IMR-90 (cell line): ENCODE measurements around the gene EXOC4. TPM values are rescaled to one million over a fixed set of nuclear protein-coding genes. Genes with fewer than 3 reads are reported as not detected.

Experiments
- ATAC-seq: fragments of 200-7000 bp; cut with Tn5 transposase; 2 replicates; pipeline ENCODE4 v1.9.1; 2020; ENCODE audit warnings: low read depth, mild to moderate bottlenecking, moderate library complexity
- BruUV-seq: library from RNA; stranded (reverse); fragments of 400-500 nt; replicated peaks from 2 replicates; lab custom pipeline; 2021; lab: Mats Ljungman, UMichigan
- CTCF ChIA-PET: fragments of 300-600 bp; formaldehyde crosslinking; extraction: SDS; loops from one replicate; lab custom pipeline; 2021; ENCODE audit warnings: antibody characterized with exemption; lab: Yijun Ruan, JAX
- POLR2A ChIA-PET: fragments of 300-600 bp; sonication (Branson Sonifier 250); formaldehyde crosslinking; loops from one replicate; lab custom pipeline; 2022; ENCODE audit warnings: antibody characterized with exemption; ENCODE audit not compliant: unreplicated experiment; lab: Charles Lee
- DNase-seq: peaks from one replicate; pipeline ENCODE4 v3.0.0; 2013
- H2AFZ ChIP-seq: replicated peaks from 2 replicates; pipeline ENCODE3; 2013; ENCODE audit warnings: low read length, mild to moderate bottlenecking; ENCODE audit not compliant: poor library complexity
- H2AK5ac ChIP-seq: 2 replicates; pipeline ENCODE4 v1.6.1; 2013; ENCODE audit warnings: low read depth, low read length, inconsistent platforms
- H2AK9ac ChIP-seq: replicated peaks from 2 replicates; pipeline ENCODE3; 2013; ENCODE audit warnings: mild to moderate bottlenecking, low read depth, low read length, moderate library complexity; ENCODE audit not compliant: poor library complexity
- H2BK120ac ChIP-seq: 2 replicates; pipeline ENCODE4 v1.6.1; 2013; ENCODE audit warnings: low read depth, low read length, inconsistent platforms
- H2BK15ac ChIP-seq: 3 replicates; pipeline ENCODE4 v1.6.1; 2013; ENCODE audit warnings: low read depth, low read length, inconsistent platforms
- H2BK20ac ChIP-seq: 2 replicates; pipeline ENCODE4 v1.6.1; 2013; ENCODE audit warnings: low read depth, mild to moderate bottlenecking, inconsistent platforms, low read length, moderate library complexity
- H2BK5ac ChIP-seq: 2 replicates; pipeline ENCODE4 v1.6.1; 2013; ENCODE audit warnings: mild to moderate bottlenecking, low read depth, low read length, inconsistent platforms; ENCODE audit not compliant: poor library complexity, severe bottlenecking
- H3K14ac ChIP-seq: replicated peaks from 2 replicates; pipeline ENCODE4 v1.6.1; 2013; ENCODE audit warnings: low read depth, low read length, inconsistent platforms
- H3K18ac ChIP-seq: 2 replicates; pipeline ENCODE4 v1.6.1; 2013; ENCODE audit warnings: low read depth, low read length, control low read depth
- H3K23ac ChIP-seq: 2 replicates; pipeline ENCODE4 v1.6.1; 2013; ENCODE audit warnings: low read depth, low read length, inconsistent platforms
- H3K27ac ChIP-seq: 2 replicates; pipeline ENCODE4 v1.5.1; 2013; ENCODE audit warnings: mild to moderate bottlenecking, control low read depth, low read length; ENCODE audit not compliant: insufficient read depth
- H3K27me3 ChIP-seq: 2 replicates; pipeline ENCODE4 v1.6.1; 2013; ENCODE audit warnings: low read length; ENCODE audit not compliant: control insufficient read depth, insufficient read depth
- H3K36me3 ChIP-seq: 2 replicates; pipeline ENCODE4 v1.6.1; 2013; ENCODE audit warnings: low read length, mixed read lengths; ENCODE audit not compliant: control insufficient read depth, insufficient read depth
- H3K4ac ChIP-seq: 2 replicates; pipeline ENCODE4 v1.6.1; 2013; ENCODE audit warnings: low read depth, low read length, inconsistent platforms
- H3K4me1 ChIP-seq: 2 replicates; pipeline ENCODE4 v1.6.1; 2013; ENCODE audit warnings: low read length, mixed read lengths; ENCODE audit not compliant: control insufficient read depth, insufficient read depth
- H3K4me2 ChIP-seq: 2 replicates; pipeline ENCODE4 v1.6.1; 2013; ENCODE audit warnings: low read depth, mild to moderate bottlenecking, control low read depth, low read length, moderate library complexity
- H3K4me3 ChIP-seq: 2 replicates; pipeline ENCODE4 v1.5.1; 2013; ENCODE audit warnings: low read depth, mild to moderate bottlenecking, control low read depth, low read length, moderate library complexity; ENCODE audit not compliant: insufficient read depth
- H3K56ac ChIP-seq: 2 replicates; pipeline ENCODE4 v1.6.1; 2013; ENCODE audit warnings: low read length, inconsistent platforms; ENCODE audit not compliant: insufficient read depth; ENCODE audit errors: extremely low read depth
- H3K79me1 ChIP-seq, 2 experiments: 2 replicates each; pipeline ENCODE4 v1.6.1; 2013; ENCODE audit warnings: low read length in 2 of 2, inconsistent platforms in 1 of 2, low read depth in 1 of 2
- H3K9ac ChIP-seq: 2 replicates; pipeline ENCODE4 v1.6.1; 2013; ENCODE audit warnings: low read depth, low read length, control low read depth
- H3K9me1 ChIP-seq: 2 replicates; pipeline ENCODE4 v1.6.1; 2013; ENCODE audit warnings: low read length, inconsistent platforms; ENCODE audit not compliant: insufficient read depth
- H3K9me3 ChIP-seq: 2 replicates; pipeline ENCODE4 v1.6.1; 2013; ENCODE audit warnings: low read length; ENCODE audit not compliant: control insufficient read depth, insufficient read depth
- H4K20me1 ChIP-seq: 2 replicates; pipeline ENCODE4 v1.6.1; 2013; ENCODE audit warnings: low read length, inconsistent platforms; ENCODE audit not compliant: insufficient read depth
- H4K5ac ChIP-seq: 2 replicates; pipeline ENCODE4 v1.6.1; 2013; ENCODE audit warnings: mild to moderate bottlenecking, low read depth, low read length, control low read depth
- H4K8ac ChIP-seq, 2 experiments: 2 replicates each; pipeline ENCODE4 v1.6.1; 2013; ENCODE audit warnings: low read depth in 2 of 2, low read length in 2 of 2, control low read depth in 1 of 2, inconsistent platforms in 1 of 2
- H4K91ac ChIP-seq: 2 replicates; pipeline ENCODE4 v1.6.1; 2013; ENCODE audit warnings: low read depth, low read length, inconsistent platforms; ENCODE audit not compliant: insufficient read depth
- BHLHE40 ChIP-seq: fragments of 150-350 bp; IDR thresholded peaks from 2 replicates; pipeline ENCODE4 v1.6.1; 2016; ENCODE audit warnings: mild to moderate bottlenecking, low read depth, low read length
- CEBPB ChIP-seq: IDR thresholded peaks from 2 replicates; pipeline ENCODE4 v1.6.1; 2012; ENCODE audit warnings: low read depth, low read length, improper control_type of control experiment
- CHD1 ChIP-seq: IDR thresholded peaks from 2 replicates; pipeline ENCODE4 v1.6.1; 2012; ENCODE audit warnings: low read depth, low read length, improper control_type of control experiment
- FOS ChIP-seq: fragments of 150-350 bp; IDR thresholded peaks from 2 replicates; pipeline ENCODE4 v1.6.1; 2016; ENCODE audit warnings: low read depth, low read length
- MAFK ChIP-seq: IDR thresholded peaks from 2 replicates; pipeline ENCODE4 v1.6.1; 2012; ENCODE audit warnings: low read depth, low read length, improper control_type of control experiment
- MAZ ChIP-seq: IDR thresholded peaks from 2 replicates; pipeline ENCODE4 v1.6.1; 2012; ENCODE audit warnings: low read depth, mild to moderate bottlenecking, low read length, improper control_type of control experiment, moderate library complexity, borderline replicate concordance
- MXI1 ChIP-seq: IDR thresholded peaks from 2 replicates; pipeline ENCODE4 v1.6.1; 2012; ENCODE audit warnings: low read depth, mild to moderate bottlenecking, low read length, moderate library complexity, borderline replicate concordance
- NFE2L2 ChIP-seq: fragments of 150-350 bp; IDR thresholded peaks from 2 replicates; pipeline ENCODE4 v1.6.1; 2016; ENCODE audit warnings: low read depth, mild to moderate bottlenecking, low read length
- POLR2A ChIP-seq: IDR thresholded peaks from 2 replicates; pipeline ENCODE4 v1.6.1; 2012; ENCODE audit warnings: mild to moderate bottlenecking, low read depth, low read length
- RAD21 ChIP-seq: IDR thresholded peaks from 2 replicates; pipeline ENCODE4 v1.6.1; 2012; ENCODE audit warnings: low read length, improper control_type of control experiment
- RCOR1 ChIP-seq: IDR thresholded peaks from 2 replicates; pipeline ENCODE4 v1.6.1; 2012; ENCODE audit warnings: mild to moderate bottlenecking, low read length, improper control_type of control experiment; ENCODE audit not compliant: insufficient replicate concordance
- RFX5 ChIP-seq: IDR thresholded peaks from 2 replicates; pipeline ENCODE4 v1.8.0; 2012; ENCODE audit warnings: low read depth, mild to moderate bottlenecking, low read length, moderate library complexity
- SMC3 ChIP-seq: fragments of 150-350 bp; IDR thresholded peaks from 2 replicates; pipeline ENCODE4 v1.6.1; 2016; ENCODE audit warnings: low read depth, mild to moderate bottlenecking, antibody characterized with exemption, low read length, moderate library complexity
- WGBS, 2 experiments: methylation state at CpG; one replicate each; pipeline versions ENCODE4 v1.1.5 to v1.1.7; 2013; ENCODE audit warnings: missing lambda C conversion rate in 2 of 2; ENCODE audit not compliant: insufficient read length in 1 of 2; ENCODE audit errors: extremely low coverage in 2 of 2; 5-methylcytosine and 5-hydroxymethylcytosine counted together
- dilution Hi-C: fragments of 300-500 bp; cut with HindIII; formaldehyde crosslinking; loops from one replicate; pipeline ENCODE4 v1.14.3; 2018; ENCODE audit warnings: low sequenced_read_pairs; ENCODE audit not compliant: unreplicated experiment
- in situ Hi-C: fragments of 300-500 bp; cut with MboI; formaldehyde crosslinking; loops from 3 replicates; pipeline ENCODE4 v1.14.3; 2019; ENCODE audit warnings: low sequenced_read_pairs, inconsistent platforms, mixed read lengths
- intact Hi-C: fragments of 100-400 bp; cut with micrococcal nuclease; formaldehyde crosslinking; loops from 2 replicates; pipeline ENCODE4 v1.10.0; 2022
- polyA plus RNA-seq, 3 experiments: library from polyadenylated mRNA; depleted of rRNA; stranded (reverse); fragments of >200 nt; gene quantifications; 2 replicates each; pipeline ENCODE4 v1.2.3, GENCODE V29; 2012; ENCODE audit warnings: low replicate concordance in 1 of 3
- total RNA-seq: library from RNA; depleted of rRNA; stranded (reverse); fragments of >200 nt; gene quantifications from 2 replicates; pipeline ENCODE4 v1.2.3, GENCODE V29; 2012
- TF ChIP-seq, protein P1 (sequence below): fragments of 150-350 bp; IDR thresholded peaks from 2 replicates; pipeline ENCODE4 v1.6.1; 2017; ENCODE audit warnings: mild to moderate bottlenecking, antibody characterized with exemption, low read length, low read depth
- TF ChIP-seq, protein P2 (sequence below): fragments of 150-350 bp; IDR thresholded peaks from 2 replicates; pipeline ENCODE4 v1.6.1; 2016; ENCODE audit warnings: low read depth, mild to moderate bottlenecking, low read length, moderate library complexity, borderline replicate concordance
- TF ChIP-seq, protein P3 (sequence below): conservative IDR thresholded peaks from 2 replicates; pipeline ENCODE4 v1.5.1; 2012; ENCODE audit warnings: mild to moderate bottlenecking, low read depth, low read length, improper control_type of control experiment

EXOC4 gene
- total and polyA plus RNA-seq, 2 of the 4 experiments (the other 2 are of a cell fraction): 25.4 to 94.6 TPM

DNA sequence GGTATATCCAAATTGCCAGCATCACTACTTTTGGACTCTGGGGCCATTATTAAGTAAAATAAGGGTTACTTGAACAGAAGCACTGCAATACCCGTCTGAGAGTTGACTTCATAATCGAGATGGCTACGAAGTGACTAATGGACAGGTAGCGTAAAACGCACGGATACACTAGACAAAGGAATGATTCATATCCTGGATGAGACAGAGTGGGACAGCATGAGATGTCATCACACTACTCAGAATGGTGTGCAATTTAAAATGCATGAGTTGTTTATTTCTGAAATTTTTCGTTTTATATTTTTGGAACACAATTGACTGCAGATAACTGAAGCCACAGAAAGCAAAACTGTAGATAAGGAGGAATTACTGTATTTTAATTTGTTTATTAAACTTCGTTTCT is 452.7 kb downstream of the EXOC4 start:
- Histone ChIP-seq H3K79me1 (0 out of 4 replicates have a peak, but pooled peaks cover 0 to 8% of the 10 kb centered on the region in 2 experiments), H4K5ac (no peak overlapping the region), H3K4ac (no peak overlapping the region), H2AK9ac (no peak overlapping the region), H3K23ac (no peak overlapping the region), H3K4me3 (no peak overlapping the region), H3K36me3 (no peaks in the 10 kb centered on the region), H4K91ac (no peak overlapping the region), H3K27ac (no peak overlapping the region), H3K9me3 (no peaks in the 10 kb centered on the region), H3K4me1 (peaks cover 6% of the 10 kb centered on the region; the same call in 1 of the 2 replicates), H3K14ac (no peak overlapping the region), H3K56ac (no peak overlapping the region), H3K27me3 (no peaks in the 10 kb centered on the region), H2BK15ac (no peak overlapping the region), H2AK5ac (no peak overlapping the region), H2BK20ac (no peak overlapping the region), H3K9me1 (peaks cover 11% of the 10 kb centered on the region), H2BK120ac (no peak overlapping the region), H4K8ac (no peak overlapping the region), H3K9ac (no peak overlapping the region), H4K20me1 (no peaks in the 10 kb centered on the region), H3K4me2 (peak overlapping the region; percentile 41; the same call in 1 of the 2 replicates), H2AFZ (no peak overlapping the region), H2BK5ac (peak overlapping the region; percentile 10), H3K18ac (no peak overlapping the region)
- DNase-seq (peak; percentile 86), ATAC-seq (no peak)
- BruUV-seq: no TSS peak
- dilution Hi-C loops (no loop called here), in situ Hi-C loops (no loop called here), intact Hi-C loops (no loop called here)
- TF ChIP-seq MAZ (no peak), RFX5 (no peak), POLR2A (no peak), CEBPB (peak; percentile 74), RAD21 (no peak), MAFK (no peak), MXI1 (no peak), SMC3 (no peak), RCOR1 (no peak), BHLHE40 (0 out of 2 replicates have a peak, but pooled peaks have one; percentile 29), NFE2L2 (no peak), CHD1 (no peak), FOS (peak; percentile 68)
- TF ChIP-seq, protein P1, sequence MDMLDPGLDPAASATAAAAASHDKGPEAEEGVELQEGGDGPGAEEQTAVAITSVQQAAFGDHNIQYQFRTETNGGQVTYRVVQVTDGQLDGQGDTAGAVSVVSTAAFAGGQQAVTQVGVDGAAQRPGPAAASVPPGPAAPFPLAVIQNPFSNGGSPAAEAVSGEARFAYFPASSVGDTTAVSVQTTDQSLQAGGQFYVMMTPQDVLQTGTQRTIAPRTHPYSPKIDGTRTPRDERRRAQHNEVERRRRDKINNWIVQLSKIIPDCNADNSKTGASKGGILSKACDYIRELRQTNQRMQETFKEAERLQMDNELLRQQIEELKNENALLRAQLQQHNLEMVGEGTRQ: no peak
- TF ChIP-seq, protein P2, sequence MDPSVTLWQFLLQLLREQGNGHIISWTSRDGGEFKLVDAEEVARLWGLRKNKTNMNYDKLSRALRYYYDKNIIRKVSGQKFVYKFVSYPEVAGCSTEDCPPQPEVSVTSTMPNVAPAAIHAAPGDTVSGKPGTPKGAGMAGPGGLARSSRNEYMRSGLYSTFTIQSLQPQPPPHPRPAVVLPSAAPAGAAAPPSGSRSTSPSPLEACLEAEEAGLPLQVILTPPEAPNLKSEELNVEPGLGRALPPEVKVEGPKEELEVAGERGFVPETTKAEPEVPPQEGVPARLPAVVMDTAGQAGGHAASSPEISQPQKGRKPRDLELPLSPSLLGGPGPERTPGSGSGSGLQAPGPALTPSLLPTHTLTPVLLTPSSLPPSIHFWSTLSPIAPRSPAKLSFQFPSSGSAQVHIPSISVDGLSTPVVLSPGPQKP: no peak
- TF ChIP-seq, protein P3, sequence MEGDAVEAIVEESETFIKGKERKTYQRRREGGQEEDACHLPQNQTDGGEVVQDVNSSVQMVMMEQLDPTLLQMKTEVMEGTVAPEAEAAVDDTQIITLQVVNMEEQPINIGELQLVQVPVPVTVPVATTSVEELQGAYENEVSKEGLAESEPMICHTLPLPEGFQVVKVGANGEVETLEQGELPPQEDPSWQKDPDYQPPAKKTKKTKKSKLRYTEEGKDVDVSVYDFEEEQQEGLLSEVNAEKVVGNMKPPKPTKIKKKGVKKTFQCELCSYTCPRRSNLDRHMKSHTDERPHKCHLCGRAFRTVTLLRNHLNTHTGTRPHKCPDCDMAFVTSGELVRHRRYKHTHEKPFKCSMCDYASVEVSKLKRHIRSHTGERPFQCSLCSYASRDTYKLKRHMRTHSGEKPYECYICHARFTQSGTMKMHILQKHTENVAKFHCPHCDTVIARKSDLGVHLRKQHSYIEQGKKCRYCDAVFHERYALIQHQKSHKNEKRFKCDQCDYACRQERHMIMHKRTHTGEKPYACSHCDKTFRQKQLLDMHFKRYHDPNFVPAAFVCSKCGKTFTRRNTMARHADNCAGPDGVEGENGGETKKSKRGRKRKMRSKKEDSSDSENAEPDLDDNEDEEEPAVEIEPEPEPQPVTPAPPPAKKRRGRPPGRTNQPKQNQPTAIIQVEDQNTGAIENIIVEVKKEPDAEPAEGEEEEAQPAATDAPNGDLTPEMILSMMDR: no peak
- POLR2A ChIA-PET: no interaction called here
- CTCF ChIA-PET: no interaction called here
- WGBS, 2 experiments: no CpG with 5 or more reads among the region's 8 CpGs
